Measurements from ENCODE around the gene LTB4R2.

Gene LTB4R2

GRCh38 chr14:24307575-24308341 lies 2.2 kb upstream of the LTB4R2 start, which contains the start of gene CIDEB:
TSS of gene CIDEB (minus strand) at chr14:24307977. CDS start at chr14:24307858, 119 bp downstream.
- DNase-seq (ENCODE audit: insufficient read length, low spot score) = peak; percentile 49

GRCh38 chr14:24308342-24309124 lies 1.4 kb upstream of the LTB4R2 start:
- FAIRE-seq (no peak), DNase-seq (ENCODE audit: insufficient read length, low spot score) (no peak)
- no peak for TF ChIP-seq SPI1 (IDR thresholded peaks at IDR 0.05; ENCODE audit: low read depth, low read length)
- TF ChIP-seq POLR2A (IDR thresholded peaks at IDR 0.05; ENCODE audit: low read depth, low read length) = no peak
- TF ChIP-seq POU2F2 (IDR thresholded peaks at IDR 0.05; ENCODE audit: low read depth, low read length) = no peak
- TF ChIP-seq TAF1 (IDR thresholded peaks at IDR 0.05; ENCODE audit: low read depth, low read length) = no peak

More at GRCh38 chr14:24307575-24308341, 2.2 kb upstream of the LTB4R2 start, which contains the start of gene CIDEB:
- TF ChIP-seq POU2F2 (IDR thresholded peaks at IDR 0.05; ENCODE audit: low read depth, low read length) = no peak
- TF ChIP-seq POLR2A (IDR thresholded peaks at IDR 0.05; ENCODE audit: low read depth, low read length) = no peak
- TF ChIP-seq SPI1 (IDR thresholded peaks at IDR 0.05; ENCODE audit: low read depth, low read length) = peak; percentile 79
- no peak for TF ChIP-seq POLR2AphosphoS5 (IDR thresholded peaks at IDR 0.05; ENCODE audit: low read depth, low read length)
- TF ChIP-seq PAX5 (IDR thresholded peaks at IDR 0.05; ENCODE audit: insufficient read depth, low read length, severe bottlenecking) = no peak
- TF ChIP-seq TAF1 (IDR thresholded peaks at IDR 0.05; ENCODE audit: low read depth, low read length) = no peak
- peak; percentile 79 for FAIRE-seq

- FAIRE-seq = no peak
- DNase-seq (ENCODE audit: insufficient read length, low spot score) = no peak
- TF ChIP-seq POLR2A (IDR thresholded peaks at IDR 0.05; ENCODE audit: low read depth, low read length) (peak; percentile 37; the same call in 1 of the 2 replicates), SPI1 (IDR thresholded peaks at IDR 0.05; ENCODE audit: low read depth, low read length) (no peak), PAX5 (IDR thresholded peaks at IDR 0.05; ENCODE audit: insufficient read depth, low read length, severe bottlenecking) (no peak), POLR2AphosphoS5 (IDR thresholded peaks at IDR 0.05; ENCODE audit: low read depth, low read length) (no peak)
Measured at GRCh38 chr14:24310265-24310645, 315 bp downstream of the LTB4R2 start.

GRCh38 chr14:24310646-24311604 lies 985 bp downstream of the LTB4R2 start, which contains the start of gene LTB4R:
TSS of gene LTB4R (plus strand) at chr14:24311502. CDS start at chr14:24315652, 4,150 bp downstream.
- DNase-seq (ENCODE audit: insufficient read length, low spot score) (peak; percentile 74), FAIRE-seq (peak; percentile 92)
- TF ChIP-seq POLR2A (IDR thresholded peaks at IDR 0.05; ENCODE audit: low read depth, low read length) (0 out of 2 replicates have a peak, but pooled peaks have one; percentile 9), SPI1 (IDR thresholded peaks at IDR 0.05; ENCODE audit: low read depth, low read length) (no peak), POU2F2 (IDR thresholded peaks at IDR 0.05; ENCODE audit: low read depth, low read length) (no peak), TAF1 (IDR thresholded peaks at IDR 0.05; ENCODE audit: low read depth, low read length) (0 out of 2 replicates have a peak, but pooled peaks have one; percentile 17), PAX5 (IDR thresholded peaks at IDR 0.05; ENCODE audit: insufficient read depth, low read length, severe bottlenecking) (peak; percentile 6), POLR2AphosphoS5 (IDR thresholded peaks at IDR 0.05; ENCODE audit: low read depth, low read length) (peak; percentile 23; the same call in 1 of the 2 replicates)

- TF ChIP-seq POU2F2 (IDR thresholded peaks at IDR 0.05; ENCODE audit: low read depth, low read length) (no peak), SPI1 (IDR thresholded peaks at IDR 0.05; ENCODE audit: low read depth, low read length) (no peak), PAX5 (IDR thresholded peaks at IDR 0.05; ENCODE audit: insufficient read depth, low read length, severe bottlenecking) (no peak), POLR2AphosphoS5 (IDR thresholded peaks at IDR 0.05; ENCODE audit: low read depth, low read length) (no peak)
- DNase-seq (ENCODE audit: insufficient read length, low spot score) = no peak
- FAIRE-seq = peak; percentile 79
Measured at GRCh38 chr14:24311837-24312615, 2.1 kb downstream of the LTB4R2 start.

GRCh38 chr14:24312736-24313507 lies 3.0 kb downstream of the LTB4R2 start:
- DNase-seq (ENCODE audit: insufficient read length, low spot score) (no peak), FAIRE-seq (peak; percentile 56)
- TF ChIP-seq POLR2AphosphoS5 (IDR thresholded peaks at IDR 0.05; ENCODE audit: low read depth, low read length) = peak; percentile 20; the same call in 1 of the 2 replicates
- TF ChIP-seq SPI1 (IDR thresholded peaks at IDR 0.05; ENCODE audit: low read depth, low read length) = no peak
- no peak for TF ChIP-seq POLR2A (IDR thresholded peaks at IDR 0.05; ENCODE audit: low read depth, low read length)

- FAIRE-seq (peak; percentile 35), DNase-seq (ENCODE audit: insufficient read length, low spot score) (no peak)
- TF ChIP-seq SPI1 (IDR thresholded peaks at IDR 0.05; ENCODE audit: low read depth, low read length) = no peak
- no peak for TF ChIP-seq POLR2A (IDR thresholded peaks at IDR 0.05; ENCODE audit: low read depth, low read length)
- TF ChIP-seq PAX5 (IDR thresholded peaks at IDR 0.05; ENCODE audit: insufficient read depth, low read length, severe bottlenecking) = no peak
- no peak for TF ChIP-seq POLR2AphosphoS5 (IDR thresholded peaks at IDR 0.05; ENCODE audit: low read depth, low read length)
- no peak for TF ChIP-seq TAF1 (IDR thresholded peaks at IDR 0.05; ENCODE audit: low read depth, low read length)
- TF ChIP-seq POU2F2 (IDR thresholded peaks at IDR 0.05; ENCODE audit: low read depth, low read length) = no peak
Measured at GRCh38 chr14:24313913-24314312, 4.0 kb downstream of the LTB4R2 start.

Data from GM12891 (cell line).